ENCODE data around the gene TSPAN9. TPM values are rescaled to one million over a fixed set of nuclear protein-coding genes. Genes with fewer than 3 reads are reported as not detected.
"Not testable (repeated sequence)": the region's sequence is repeated elsewhere in the genome, so short reads cannot be mapped to it uniquely, and the experiment has no call there.

The TSPAN9 gene
- total and polyA plus RNA-seq, 3 donors from 2014 or later = 14.2 to 23.5 (median 19.8) TPM

DNA sequence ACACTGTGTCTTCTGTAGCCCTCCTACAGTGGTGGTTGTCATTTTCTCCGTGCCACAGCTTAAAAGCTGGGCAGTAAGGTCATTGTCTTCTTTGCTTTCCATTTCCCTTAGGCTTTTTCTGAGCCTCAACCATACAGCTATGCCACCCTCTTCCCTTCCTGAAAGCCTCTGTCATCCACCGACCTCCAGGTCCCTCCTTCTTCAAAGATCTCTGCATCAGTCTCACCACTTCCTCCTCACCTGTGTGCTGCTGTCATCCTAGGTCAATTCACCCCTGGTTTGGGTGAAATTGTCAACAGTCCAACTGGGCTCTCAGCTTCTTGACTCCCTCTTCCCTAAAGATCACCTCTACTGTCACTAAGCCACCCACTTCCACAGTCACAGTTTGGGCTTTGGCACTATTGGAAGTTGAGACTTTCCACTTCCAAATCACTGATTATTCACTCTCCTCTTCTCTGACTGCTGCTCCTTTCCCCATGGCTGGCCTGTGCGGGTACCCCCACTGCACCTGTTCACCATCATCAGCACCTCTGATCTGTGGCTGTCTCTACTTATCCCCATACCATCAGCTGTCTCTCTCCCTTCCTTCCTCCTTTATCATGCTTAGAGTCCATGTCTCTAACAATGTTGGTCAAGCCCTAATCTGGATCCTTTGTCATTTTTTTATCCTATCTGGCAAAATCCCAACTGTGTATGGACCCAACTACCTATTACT lies 15.5 kb upstream of the TSPAN9 start:
- no peak overlapping the region for H3K4me3 ChIP-seq
- no peaks in the 10 kb centered on the region for H3K9me3 ChIP-seq
- no peaks in the 10 kb centered on the region for H3K36me3 ChIP-seq (ENCODE audit: low read depth, missing control alignments)
- WGBS, 2 donors = 77 to 84% methylated on average over 3 of the region's 3 CpGs
- no peaks in the 10 kb centered on the region for H3K4me1 ChIP-seq
- no peak overlapping the region for H3K27ac ChIP-seq
- TF ChIP-seq, protein P1, sequence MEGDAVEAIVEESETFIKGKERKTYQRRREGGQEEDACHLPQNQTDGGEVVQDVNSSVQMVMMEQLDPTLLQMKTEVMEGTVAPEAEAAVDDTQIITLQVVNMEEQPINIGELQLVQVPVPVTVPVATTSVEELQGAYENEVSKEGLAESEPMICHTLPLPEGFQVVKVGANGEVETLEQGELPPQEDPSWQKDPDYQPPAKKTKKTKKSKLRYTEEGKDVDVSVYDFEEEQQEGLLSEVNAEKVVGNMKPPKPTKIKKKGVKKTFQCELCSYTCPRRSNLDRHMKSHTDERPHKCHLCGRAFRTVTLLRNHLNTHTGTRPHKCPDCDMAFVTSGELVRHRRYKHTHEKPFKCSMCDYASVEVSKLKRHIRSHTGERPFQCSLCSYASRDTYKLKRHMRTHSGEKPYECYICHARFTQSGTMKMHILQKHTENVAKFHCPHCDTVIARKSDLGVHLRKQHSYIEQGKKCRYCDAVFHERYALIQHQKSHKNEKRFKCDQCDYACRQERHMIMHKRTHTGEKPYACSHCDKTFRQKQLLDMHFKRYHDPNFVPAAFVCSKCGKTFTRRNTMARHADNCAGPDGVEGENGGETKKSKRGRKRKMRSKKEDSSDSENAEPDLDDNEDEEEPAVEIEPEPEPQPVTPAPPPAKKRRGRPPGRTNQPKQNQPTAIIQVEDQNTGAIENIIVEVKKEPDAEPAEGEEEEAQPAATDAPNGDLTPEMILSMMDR (IDR thresholded peaks at IDR 0.05) = no peak
- no peak for TF ChIP-seq POLR2A (IDR thresholded peaks at IDR 0.05)
- DNase-seq = no peak
- intact Hi-C loops (cut with DNase I; ENCODE audit: low total_unique reads) = no loop called here
- H3K27me3 ChIP-seq = no peaks in the 10 kb centered on the region

- TF ChIP-seq, protein P1 (IDR thresholded peaks at IDR 0.05) = no peak
- no peak for TF ChIP-seq POLR2A (IDR thresholded peaks at IDR 0.05)
- no peak overlapping the region for H3K4me3 ChIP-seq
- no peak for DNase-seq
- 86 to 90% methylated on average over 2 of the region's 2 CpGs for WGBS, 2 donors
- H3K9me3 ChIP-seq = no peaks in the 10 kb centered on the region
- H3K27me3 ChIP-seq = no peaks in the 10 kb centered on the region
- H3K36me3 ChIP-seq (ENCODE audit: low read depth, missing control alignments) = no peaks in the 10 kb centered on the region
- intact Hi-C loops (cut with DNase I; ENCODE audit: low total_unique reads) = no loop called here
- H3K27ac ChIP-seq = no peak overlapping the region
- no peaks in the 10 kb centered on the region for H3K4me1 ChIP-seq
Measured at GRCh38 chr12:3065300-3065699, 11.9 kb upstream of the TSPAN9 start.

GRCh38 chr12:3065846-3066245 lies 11.3 kb upstream of the TSPAN9 start:
- intact Hi-C loops (cut with DNase I; ENCODE audit: low total_unique reads); H3K36me3 ChIP-seq (ENCODE audit: low read depth, missing control alignments); H3K4me1 ChIP-seq; H3K9me3 ChIP-seq; H3K27me3 ChIP-seq; DNase-seq; H3K27ac ChIP-seq; H3K4me3 ChIP-seq: not testable (repeated sequence)
- 96 to 97% methylated on average over 3 of the region's 3 CpGs for WGBS, 2 donors

DNA sequence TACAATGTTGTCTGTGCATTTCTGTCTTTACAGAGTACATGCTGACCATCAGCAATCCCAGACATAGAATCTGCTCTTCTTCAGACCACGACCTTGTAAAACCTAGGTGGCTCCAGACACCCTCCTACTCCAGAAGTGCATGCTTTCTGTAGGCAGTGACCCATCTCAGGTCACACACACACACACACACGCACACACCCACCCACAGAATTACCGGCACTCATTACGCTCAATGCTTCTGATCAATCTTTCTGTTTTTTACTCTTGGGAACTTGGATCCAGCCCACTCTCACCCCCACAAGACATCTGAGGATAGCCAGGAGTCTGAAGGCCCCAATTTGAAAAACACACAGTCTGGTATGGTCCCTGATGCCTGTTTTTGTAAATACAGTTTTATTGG lies 7.5 kb upstream of the TSPAN9 start:
- no peaks in the 10 kb centered on the region for H3K9me3 ChIP-seq
- DNase-seq = no peak
- no peak for TF ChIP-seq POLR2A (IDR thresholded peaks at IDR 0.05)
- TF ChIP-seq, protein P1 (IDR thresholded peaks at IDR 0.05) = no peak

DNA sequence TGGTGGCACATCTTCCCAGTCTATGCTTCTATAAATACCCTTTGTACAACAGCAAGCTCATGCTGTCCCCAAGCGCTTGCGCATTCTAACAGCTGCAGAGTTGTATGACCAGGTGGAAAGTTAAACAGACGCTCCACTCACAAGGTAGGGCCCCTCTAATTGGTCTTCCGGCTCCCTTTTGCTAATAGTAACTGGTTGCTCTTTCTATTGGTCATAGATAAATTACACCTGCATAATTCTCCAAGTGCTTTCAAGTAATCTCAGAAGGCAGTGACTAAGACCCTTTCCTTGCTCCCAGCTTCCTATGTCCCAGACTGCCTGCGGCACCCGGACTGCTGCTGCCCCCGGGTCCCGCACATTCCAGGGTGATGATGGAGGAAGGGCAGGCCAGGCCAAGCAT lies 6.1 kb upstream of the TSPAN9 start:
- intact Hi-C loops (cut with DNase I; ENCODE audit: low total_unique reads) = loop anchor here (5.0 to 10.0 kb wide), 2 partner anchors 64 to 201 kb away; no protein-coding TSS in a partner anchor
- H3K27ac ChIP-seq = no peak overlapping the region

More for the DNA sequence above, 7.5 kb upstream of the TSPAN9 start:
- no peaks in the 10 kb centered on the region for H3K4me1 ChIP-seq
- no peaks in the 10 kb centered on the region for H3K27me3 ChIP-seq
- intact Hi-C loops (cut with DNase I; ENCODE audit: low total_unique reads) = loop anchor here (5.0 to 10.0 kb wide), 2 partner anchors 65 to 203 kb away; no protein-coding TSS in a partner anchor
- no peak overlapping the region for H3K27ac ChIP-seq
- H3K4me3 ChIP-seq = no peak overlapping the region
- H3K36me3 ChIP-seq (ENCODE audit: low read depth, missing control alignments) = no peaks in the 10 kb centered on the region
- WGBS, 2 donors = 88 to 89% methylated on average over 4 of the region's 4 CpGs

More for the DNA sequence above, 6.1 kb upstream of the TSPAN9 start:
- Histone ChIP-seq H3K27me3 (no peaks in the 10 kb centered on the region), H3K9me3 (no peaks in the 10 kb centered on the region), H3K4me1 (peaks cover 2% of the 10 kb centered on the region), H3K4me3 (no peak overlapping the region), H3K36me3 (ENCODE audit: low read depth, missing control alignments) (no peaks in the 10 kb centered on the region)
- no peak for DNase-seq
- TF ChIP-seq POLR2A (IDR thresholded peaks at IDR 0.05) = no peak
- TF ChIP-seq, protein P1 (IDR thresholded peaks at IDR 0.05) = no peak
- 95% methylated on average over 8 of the region's 8 CpGs for WGBS, 2 donors

All from testis (tissue), 3 donors.